Measurements from ENCODE around the gene AP3B1.

GRCh38 chr5:78268356-78268755, 26.1 kb downstream of the AP3B1 start:
- TF ChIP-seq EZH2 (IDR thresholded peaks at IDR 0.05), result no peak
- no peak for TF ChIP-seq CTCF (IDR thresholded peaks at IDR 0.05)
- no peak for TF ChIP-seq EZH2phosphoT487 (IDR thresholded peaks at IDR 0.05)
